Urothelium cell line (cell line): ENCODE data around the gene PANK4.

ENCODE experiments used
- DNase-seq: peaks from one replicate; pipeline ENCODE4 v3.0.0; 2011; ENCODE audit warnings: low spot score, mixed read lengths
- FAIRE-seq: peaks from 2 replicates; lab custom pipeline; 2011; peaks lifted over from hg19 to GRCh38; lab: Jason Lieb, UNC

PANK4 gene

DNA sequence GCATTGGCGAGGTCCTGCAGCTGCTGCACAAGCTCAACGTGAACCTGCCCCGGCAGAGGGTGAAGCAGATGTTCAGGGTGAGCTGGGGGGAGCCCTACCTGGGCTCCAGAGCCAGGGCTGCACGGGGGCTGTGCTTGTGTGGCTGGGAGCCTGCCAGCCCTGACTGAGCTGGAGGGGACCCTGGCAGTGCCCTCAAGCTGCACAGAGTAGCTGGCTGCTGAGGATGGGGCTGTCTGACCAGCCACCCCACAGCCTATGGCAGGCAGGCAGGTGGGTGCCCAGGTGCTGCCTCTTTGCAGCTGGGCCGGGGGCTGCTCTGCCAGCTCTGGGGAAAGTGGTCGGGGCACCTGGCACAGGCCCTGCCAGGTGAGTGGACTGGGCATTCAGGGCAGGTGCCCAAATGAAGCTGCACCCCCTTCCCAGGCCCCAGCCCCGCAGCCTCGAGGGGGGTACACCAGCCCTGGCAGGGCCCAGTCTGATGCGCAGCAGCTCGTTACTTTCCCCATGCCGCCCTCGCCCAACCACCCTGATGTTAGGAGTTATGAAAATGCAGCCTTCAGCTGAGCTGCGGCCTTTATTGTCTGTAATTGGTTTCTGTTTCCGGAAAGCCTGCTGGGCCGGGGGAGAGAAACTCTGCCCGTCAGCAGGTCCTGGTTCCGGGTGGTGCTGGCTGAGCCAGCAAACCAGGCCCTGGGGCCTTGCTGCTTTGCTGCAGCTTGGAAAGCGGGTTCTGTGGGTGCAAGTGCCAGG, 46.0 kb downstream of the PANK4 start:
- no peak for DNase-seq
- FAIRE-seq, result no peak

DNA sequence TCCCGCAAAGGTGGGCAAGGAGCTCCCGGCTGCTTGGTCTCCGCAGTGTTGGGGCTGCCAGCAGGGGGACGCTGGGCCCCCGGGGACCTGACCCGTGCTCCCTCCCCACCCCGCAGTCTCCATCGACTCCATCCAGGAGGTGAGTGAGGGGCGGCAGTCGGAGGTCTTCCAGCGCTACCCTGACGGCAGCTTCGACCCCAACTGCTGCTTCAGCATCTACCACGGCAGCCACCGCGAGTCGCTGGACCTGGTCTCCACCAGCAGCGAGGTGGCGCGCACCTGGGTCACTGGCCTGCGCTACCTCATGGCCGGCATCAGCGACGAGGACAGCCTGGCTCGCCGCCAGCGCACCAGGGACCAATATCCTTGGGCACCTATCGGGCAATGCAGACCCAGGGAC, 46.8 kb downstream of the PANK4 start:
- FAIRE-seq, result no peak
- DNase-seq, result no peak

DNA sequence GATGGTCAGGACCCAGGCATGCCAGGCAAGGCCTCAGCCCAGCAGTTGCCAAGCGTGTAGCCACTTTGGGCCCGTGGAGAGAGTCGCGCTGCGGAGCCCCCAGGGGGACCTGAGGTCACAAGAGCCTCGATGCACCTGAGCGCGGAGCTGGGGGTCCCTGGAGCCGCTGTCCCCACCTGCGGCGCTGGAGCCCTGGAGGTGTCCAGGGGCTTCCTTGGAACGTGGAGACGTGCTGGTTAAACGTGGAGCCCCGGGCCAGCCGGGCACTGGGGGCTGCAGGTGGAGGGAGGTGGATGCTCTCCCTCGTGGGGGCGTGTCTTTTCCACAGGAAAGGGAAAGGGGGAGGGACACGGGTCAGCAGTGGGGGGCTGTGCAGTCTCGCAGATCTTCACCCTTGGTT, 47.2 kb downstream of the PANK4 start:
- DNase-seq, result no peak
- FAIRE-seq, result no peak

DNA sequence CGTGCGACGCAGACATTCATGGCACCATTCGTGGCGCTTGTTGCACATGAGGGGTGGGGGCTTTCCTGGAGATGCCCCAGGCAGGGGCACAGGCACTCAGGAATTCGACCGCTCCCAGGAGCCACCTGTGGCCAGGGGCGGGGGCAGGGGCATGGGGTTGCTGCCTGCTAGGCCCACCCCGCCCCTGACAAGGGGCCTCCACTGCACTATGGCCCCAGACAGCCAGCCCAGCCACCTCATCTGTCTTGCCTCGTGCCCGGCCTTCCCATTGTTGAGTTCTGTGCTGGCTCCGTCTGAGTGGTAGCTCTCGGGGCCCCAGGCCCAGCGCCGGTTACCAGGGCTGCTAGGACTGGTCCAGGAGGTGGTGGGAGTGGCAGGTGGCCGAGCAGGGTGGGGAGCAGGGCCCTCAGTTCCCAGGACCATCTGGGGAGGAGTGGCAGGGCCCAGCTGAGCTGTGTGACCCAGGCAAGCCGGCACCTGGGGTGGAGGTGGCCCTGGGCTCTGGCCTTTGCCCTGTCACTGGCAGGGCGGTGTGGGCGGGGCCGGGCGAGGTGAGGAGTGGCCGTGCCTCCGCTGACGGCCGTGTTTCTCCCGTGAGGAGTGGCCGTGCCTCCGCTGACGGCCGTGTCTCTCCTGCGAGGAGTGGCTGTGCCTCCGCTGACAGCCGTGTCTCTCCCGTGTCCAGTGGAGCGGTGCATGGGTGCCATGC, 48.5 kb downstream of the PANK4 start:
- FAIRE-seq (no peak), DNase-seq (no peak)

DNA sequence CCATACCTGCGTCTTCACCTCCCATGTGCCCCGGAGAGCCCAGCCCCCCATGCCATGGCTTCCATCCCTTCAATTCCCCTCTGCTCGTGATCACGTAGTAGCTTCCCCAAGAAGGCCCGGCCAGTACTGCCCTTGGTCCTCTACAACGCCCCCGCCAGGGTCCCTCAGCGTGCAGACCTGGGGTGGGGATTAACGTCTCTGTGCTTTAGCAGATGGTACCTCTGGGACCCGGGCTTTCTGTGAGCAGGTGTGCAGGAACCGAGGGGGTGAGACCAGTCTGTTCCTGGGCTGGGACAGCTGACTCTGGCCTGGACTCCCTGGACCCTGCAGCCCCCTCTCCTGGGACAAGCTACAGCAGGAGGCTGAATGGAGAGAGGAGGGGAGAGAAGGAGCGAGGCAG, 49.1 kb downstream of the PANK4 start:
- FAIRE-seq (no peak), DNase-seq (no peak)

DNA sequence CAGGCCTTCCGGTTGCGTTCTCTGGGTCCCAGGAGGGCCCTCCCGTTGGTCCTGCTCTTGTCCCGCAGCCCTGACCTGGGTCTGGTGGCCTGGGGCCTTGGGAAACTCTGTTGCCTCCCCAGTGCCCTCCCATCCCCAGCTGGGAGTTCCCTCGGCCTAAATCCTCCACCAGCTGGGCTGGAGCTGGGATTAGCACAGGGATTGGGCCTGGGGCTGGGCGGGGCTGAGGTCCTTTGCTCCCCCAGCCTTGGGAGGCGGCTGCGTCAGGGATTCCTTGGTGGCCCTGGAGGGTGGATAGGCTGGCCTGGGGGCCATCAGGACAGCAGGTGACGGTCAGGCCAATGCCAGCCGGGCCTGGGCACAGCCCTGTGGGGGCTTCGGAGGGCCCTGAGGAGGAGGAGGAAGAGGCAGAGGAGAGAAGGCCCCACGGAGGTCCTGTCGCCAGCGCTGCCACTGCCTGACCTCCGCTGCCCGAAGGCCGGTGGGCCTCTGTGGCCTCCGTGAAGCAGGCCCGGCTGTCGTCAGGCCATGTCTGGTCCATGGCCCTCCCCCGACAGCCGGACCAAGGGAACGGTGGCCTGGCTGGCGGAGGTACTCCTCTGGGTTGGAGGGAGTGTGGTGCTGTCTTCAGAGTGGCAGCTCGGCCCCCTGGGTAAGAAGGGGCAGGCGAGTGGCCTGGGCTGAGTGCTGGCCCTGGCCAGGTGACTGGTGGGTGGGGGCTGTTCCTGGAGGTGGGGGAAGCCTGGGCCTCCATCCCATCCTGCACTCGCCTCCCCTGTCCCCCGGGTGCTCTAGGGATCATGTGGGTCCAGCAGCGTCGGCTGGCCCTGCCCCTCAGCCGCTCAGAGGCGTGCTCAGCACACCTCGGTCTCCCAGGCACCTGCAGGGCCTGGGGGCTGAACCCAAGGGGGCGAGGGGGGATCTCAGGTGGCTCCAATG, 50.1 kb downstream of the PANK4 start, which contains the start of gene PLCH2:
Gene PLCH2, plus strand, starts transcription at position 229 of the 939 bp plus-strand sequence. Its CDS starts 300 bp downstream, at position 529.
- FAIRE-seq (no peak), DNase-seq (no peak)

DNA sequence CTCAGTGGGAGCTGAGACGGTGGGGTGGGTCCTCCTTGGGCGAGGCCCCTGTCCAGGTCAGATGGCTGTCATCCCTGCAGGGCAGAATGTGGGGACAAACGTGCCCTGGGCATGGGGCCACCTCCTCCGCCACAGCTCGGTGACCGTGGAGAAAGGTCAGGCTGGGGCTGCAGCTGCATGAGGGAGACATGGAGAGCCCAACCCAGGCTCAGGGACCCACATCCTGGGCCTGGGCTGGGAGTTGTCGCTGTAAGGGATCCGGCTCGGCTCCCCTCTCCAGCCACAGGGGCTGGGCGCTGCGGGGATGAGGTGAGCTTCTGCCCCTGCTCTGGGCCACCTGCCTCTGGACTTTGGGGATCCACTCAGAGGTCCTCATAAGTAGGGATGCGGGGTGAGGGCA, 50.8 kb downstream of the PANK4 start:
- FAIRE-seq, result no peak

DNA sequence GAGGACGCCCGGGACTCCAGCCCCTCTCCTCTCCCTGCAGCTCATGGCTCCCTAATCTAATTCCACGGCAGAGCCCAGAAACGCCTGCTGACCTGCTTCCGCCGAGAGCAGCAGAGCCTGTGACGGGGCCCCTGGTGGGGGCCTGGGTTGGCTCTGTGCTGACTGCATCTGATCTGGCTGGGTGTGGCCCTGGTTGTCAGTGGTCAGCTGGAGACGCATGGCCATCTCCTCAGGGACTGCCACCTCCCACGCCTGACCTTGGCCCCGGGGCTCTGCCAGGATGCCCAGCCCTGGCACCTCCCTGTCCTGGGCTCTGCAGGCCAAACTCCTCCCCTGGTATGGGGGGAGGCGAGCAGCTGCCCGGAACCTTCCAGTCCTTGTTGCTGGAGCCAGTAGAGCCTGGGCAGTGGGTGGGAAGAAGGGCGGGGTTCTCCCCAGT, 51.4 kb downstream of the PANK4 start:
- FAIRE-seq, result no peak
- no peak for DNase-seq

More for the DNA sequence above, 50.8 kb downstream of the PANK4 start:
- DNase-seq, result no peak

DNA sequence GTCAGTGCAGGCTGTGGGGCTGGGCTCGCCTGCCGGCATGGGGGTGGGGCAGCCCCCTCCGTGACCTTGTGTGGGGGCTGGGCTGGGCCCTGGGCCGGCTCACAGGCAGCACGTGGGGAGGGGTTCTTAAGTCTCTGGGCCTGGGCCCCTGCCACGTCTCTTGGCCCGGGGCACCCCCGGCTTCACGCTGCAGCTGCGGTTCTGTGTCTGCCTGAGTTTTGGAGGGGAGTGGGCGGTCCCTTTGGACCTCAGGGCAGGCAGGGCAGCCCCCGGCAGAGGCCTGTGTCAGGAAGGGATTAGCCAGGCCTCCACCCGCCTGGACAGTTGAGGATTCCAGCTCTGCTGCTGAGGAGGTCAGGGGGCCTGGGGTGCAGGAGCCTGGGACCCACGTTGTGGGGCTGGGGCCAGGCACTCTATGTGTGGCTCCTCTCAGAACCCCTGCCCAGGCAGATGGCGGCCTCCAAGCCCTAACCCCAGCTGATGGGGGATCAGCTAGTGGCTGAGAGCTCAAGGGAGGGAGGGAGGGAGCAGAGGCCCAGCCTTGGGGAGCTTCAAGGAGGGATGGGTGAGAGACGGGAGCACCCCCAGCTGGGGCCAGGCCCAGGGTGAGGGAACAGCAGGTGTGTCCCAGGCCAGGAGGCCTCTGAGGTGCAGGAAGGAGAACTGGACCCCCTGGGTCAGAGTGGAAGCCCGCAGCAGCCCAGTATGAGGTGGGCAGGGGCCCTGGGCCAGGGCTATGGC, 52.1 kb downstream of the PANK4 start:
- DNase-seq (no peak), FAIRE-seq (no peak)

DNA sequence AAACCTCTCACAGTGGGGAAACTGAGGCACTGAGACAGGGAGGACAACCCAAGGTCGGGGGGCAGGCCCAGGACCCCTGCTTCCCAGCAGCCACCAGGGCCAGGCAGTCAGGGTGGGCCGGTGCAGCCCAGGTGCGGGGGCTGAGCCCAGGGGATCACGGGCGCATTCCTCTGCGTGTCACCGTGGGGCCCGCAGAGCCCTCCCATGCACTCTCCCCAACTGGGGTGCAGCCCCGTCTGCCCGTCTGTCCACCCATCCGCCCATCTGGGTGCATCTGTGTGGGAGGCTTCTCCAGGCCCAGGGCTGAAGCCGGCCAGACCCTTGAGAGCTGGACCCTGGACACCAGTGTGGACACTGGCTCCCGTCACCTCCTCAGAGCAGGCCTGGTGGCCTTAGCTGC, 53.2 kb downstream of the PANK4 start:
- no peak for DNase-seq
- no peak for FAIRE-seq

DNA sequence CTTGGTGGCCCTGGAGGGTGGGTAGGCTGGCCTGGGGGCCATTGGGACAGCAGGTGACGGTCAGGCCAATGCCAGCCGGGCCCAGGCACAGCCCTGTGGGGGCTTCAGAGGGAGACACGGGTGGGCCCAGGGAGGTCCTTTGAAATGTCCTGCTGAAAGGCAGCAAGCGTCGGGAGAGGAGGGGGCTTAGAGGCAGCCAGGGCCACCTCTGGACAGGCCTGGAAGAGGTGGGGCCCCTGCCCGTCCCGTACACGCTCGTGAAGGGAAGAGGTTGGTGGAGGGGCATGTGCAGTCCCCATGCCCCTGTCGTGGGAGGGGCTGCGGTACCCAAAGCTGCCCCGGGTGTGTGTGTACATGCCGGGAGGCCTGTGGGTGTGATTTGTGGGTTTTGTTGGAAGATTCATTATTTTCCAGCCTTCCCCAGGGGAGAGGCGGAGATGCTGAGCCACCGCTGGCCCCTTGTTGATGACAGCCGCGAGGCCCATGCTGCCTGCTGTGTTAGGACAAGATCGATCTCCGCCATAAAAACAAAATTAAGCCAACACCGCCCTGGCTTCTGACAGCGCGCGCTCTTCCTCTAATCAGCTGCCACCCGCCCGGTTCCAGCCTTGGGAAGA, 53.7 kb downstream of the PANK4 start:
- FAIRE-seq (no peak), DNase-seq (no peak)

DNA sequence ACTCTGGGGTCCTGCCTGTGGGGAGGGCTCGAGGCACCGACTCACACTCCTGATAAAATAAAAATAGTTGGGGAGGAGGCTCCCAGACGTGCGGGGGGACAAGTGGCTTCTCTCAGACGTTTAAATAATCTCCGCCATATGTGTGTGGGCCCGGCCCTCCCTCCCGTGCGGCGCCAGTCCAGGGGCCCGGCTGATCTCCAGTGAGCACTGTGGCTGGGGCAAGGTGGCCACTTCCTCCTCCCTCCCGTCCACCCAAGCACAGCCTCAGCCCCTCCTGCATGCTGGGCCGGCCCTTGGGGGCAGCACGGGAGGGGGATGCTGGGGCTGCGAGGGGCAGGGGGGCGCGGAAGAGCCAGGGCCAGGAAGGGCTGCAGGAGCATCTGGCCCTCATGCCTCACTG, 54.3 kb downstream of the PANK4 start:
- FAIRE-seq, result no peak

DNA sequence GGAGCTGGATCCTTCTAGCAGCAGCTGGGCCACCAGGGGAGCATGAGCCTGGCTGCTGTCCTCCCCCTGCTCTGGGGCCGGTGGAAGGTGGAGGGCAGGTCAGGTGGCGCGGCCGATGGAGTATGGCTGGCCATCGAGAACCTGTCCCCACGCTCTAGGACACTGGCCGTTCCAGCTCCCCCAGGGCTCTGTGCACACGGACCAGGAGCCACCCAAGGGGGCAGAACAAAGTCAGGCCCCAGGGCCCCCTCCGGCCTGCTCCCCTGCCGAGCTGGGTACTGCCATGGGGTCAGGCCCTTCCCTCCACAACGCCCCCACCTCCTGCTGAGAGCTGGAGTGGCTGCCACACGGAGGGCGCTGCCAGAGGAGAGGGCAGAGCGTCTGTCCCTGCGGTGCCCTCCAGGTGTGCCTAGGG, 54.8 kb downstream of the PANK4 start:
- no peak for FAIRE-seq

More for the DNA sequence above, 54.3 kb downstream of the PANK4 start:
- DNase-seq, result no peak

DNA sequence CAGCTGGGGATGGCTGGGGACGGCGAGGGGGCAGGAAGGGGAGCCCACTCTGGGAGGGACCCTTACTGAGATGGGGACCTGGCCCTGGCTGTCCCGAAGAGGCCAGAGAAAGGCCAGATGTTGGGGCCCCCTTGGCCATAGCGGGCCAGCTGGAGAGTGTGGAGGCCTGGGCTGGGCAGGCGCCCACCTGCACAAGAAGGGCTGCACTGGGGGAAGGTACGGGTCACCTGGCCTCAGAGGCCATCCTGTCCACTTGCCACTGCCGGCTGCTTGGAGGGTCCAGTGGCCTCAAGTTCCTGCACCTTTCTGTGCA, 55.3 kb downstream of the PANK4 start:
- DNase-seq, result no peak
- no peak for FAIRE-seq

More for the DNA sequence above, 54.8 kb downstream of the PANK4 start:
- no peak for DNase-seq

DNA sequence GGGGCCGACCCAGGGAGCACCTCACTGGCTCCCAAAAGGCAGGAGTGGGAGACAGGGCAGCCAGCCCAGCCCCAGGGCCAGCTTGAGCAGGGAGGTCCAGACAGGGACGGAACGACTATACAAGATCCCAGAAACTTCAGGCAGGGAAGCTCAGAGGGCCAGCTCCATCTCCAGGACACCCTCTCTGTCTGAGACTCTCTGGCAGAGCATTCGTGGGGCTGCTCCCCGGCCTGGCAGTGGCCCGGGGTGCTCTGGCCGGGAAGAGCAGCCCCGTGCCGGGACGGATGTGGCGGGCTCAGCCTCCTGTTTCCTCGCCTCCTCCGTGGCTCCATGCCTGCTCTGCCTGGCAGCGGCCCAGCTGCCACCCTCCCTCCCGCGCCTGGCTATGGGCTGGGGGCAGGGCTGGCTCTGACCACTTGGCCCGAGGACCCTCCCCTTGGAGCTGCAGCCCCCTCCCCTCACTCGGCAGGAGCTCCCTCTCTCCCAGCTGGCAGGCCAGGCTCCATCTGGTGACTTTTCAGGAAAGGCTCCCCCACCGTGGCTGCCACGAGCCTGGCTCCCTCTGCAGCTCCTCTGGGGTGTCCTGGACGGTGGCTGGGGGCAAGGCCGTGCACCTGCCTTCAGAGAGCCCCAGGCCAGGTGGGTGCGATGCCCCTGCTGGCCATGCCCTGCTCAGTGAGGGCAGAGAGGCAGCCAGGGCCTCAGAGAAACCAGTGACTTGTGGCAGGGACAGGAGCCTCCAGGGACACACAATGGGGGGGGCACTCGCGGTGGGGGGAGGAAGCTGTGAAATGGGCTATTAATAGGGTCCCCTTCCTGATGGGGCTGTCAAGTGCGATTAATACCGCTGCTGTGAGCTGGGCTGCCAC, 55.9 kb downstream of the PANK4 start:
- FAIRE-seq (no peak), DNase-seq (no peak)

DNA sequence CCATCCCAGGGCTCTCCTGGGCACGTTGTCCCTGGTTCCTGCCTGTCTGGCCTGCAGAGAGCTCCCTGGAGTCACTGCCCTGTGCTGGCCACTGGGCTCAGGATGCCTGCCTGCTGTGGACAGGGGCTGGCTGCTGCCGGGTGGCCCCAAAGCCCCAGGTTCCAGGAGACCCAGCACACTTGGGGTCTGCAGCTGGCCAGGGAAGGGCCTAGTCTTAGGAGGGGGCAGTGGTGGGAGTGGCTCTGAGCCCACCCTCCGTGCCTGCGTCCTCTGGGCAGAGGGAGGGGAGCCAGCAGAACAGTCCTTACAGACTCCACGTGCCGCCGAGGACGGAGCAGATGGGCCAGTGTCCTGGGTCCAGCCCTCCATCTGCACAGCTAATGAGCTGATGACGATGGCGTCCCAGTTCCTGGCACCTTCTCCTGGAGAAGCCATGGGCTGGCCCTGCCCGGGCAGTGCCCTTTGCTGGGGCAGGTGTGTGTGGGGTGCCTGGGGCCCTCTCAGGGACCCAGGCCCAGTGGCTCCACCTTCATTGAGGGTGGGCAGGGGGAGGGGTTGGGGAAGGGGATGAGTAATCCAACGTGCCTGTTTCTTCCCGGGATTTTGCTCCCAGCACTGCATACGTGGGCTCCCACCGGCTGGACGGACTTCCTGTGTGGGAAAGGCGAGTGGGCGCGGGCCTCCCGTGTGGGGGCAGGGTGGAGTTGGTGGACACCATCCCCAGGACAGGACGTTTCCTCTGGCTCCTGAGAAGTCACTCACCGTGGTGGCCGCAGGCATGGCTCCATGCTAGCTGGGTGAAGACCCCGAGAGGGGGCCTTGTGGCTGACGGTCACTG, 57.1 kb downstream of the PANK4 start:
- FAIRE-seq (no peak), DNase-seq (no peak)

DNA sequence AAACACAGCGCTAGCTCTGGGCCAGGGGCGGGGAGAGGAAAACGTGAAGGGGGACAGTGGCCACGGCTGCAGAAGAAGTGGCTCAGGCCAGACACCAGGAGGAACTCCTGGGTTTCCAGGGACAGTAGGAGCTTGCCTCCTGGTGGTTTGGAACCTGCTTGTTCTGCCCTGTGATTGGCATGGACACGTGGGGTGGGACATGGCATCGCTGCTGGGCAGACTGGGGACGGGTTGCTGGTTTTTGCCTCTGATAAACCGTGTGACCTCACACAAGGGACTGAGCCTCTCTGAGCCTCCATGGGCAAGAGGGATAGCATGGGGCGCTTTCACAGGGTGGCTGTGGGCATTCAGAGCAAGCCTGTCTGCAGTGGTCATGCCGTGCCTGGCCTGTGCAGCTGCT, 57.9 kb downstream of the PANK4 start:
- DNase-seq, result no peak
- FAIRE-seq, result no peak

DNA sequence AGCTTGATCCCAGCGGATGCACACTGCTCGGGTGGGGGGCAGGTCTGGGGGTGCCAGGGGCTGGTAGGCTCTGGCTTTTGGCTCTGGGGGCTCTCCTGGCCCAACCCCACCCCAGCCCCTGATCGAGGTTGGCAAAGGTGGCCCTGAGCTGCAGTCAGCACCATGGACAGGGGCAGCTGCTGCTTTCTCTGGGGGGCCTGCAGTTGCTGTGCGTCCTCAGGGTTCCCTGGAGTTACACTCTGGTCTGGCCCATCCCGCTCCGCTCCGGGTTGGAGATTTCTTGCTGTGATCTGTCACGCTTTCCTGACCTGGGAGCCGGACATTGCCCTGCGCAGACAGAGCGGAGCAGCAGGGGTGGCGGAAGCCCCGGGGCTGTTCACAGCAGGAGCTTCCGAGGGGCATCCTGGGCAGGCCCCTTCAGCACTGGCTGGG, 58.3 kb downstream of the PANK4 start:
- FAIRE-seq (no peak), DNase-seq (peak; percentile 63)
